BJ (cell line): ENCODE data around the gene ERBB4. TPM values are rescaled to one million over a fixed set of nuclear protein-coding genes. Genes with fewer than 3 reads are reported as not detected.

Experiments
- CTCF ChIA-PET: fragments of 350-600 bp; formaldehyde crosslinking; extraction: SDS; loops from one replicate; lab custom pipeline; 2021; ENCODE audit warnings: antibody characterized with exemption, inconsistent platforms; lab: Yijun Ruan, JAX
- POLR2A ChIA-PET: fragments of 300-600 bp; sonication (Branson Sonifier 250); formaldehyde crosslinking; extraction: SDS; loops from one replicate; lab custom pipeline; 2021; ENCODE audit warnings: antibody characterized with exemption; lab: Charles Lee
- DNase-seq: peaks from one replicate; pipeline ENCODE4 v3.0.0-alpha.2; 2011; ENCODE audit warnings: low read depth
- H3K27me3 ChIP-seq: 2 replicates; pipeline ENCODE4 v1.6.0; 2011; ENCODE audit warnings: low read length; ENCODE audit not compliant: control insufficient read depth, insufficient read depth
- H3K36me3 ChIP-seq: 2 replicates; pipeline ENCODE4 v1.5.1; 2011; ENCODE audit warnings: low read length; ENCODE audit not compliant: control insufficient read depth, insufficient read depth
- H3K4me3 ChIP-seq: 2 replicates; pipeline ENCODE4 v1.5.1; 2011; ENCODE audit warnings: low read depth, mild to moderate bottlenecking, control low read depth, low read length
- polyA plus RNA-seq: library from polyadenylated mRNA; depleted of rRNA; stranded (reverse); fragments of >200 nt; gene quantifications from 2 replicates; pipeline ENCODE4 v1.2.3, GENCODE V29; 2011
- TF ChIP-seq, protein P1 (sequence below): IDR thresholded peaks from 2 replicates; pipeline ENCODE4 v1.5.1; 2011; ENCODE audit warnings: low read depth, mild to moderate bottlenecking, control low read depth, inconsistent platforms, low read length, moderate library complexity; ENCODE audit not compliant: insufficient read depth

ERBB4 gene
- polyA plus RNA-seq, 1 experiment: not detected

DNA sequence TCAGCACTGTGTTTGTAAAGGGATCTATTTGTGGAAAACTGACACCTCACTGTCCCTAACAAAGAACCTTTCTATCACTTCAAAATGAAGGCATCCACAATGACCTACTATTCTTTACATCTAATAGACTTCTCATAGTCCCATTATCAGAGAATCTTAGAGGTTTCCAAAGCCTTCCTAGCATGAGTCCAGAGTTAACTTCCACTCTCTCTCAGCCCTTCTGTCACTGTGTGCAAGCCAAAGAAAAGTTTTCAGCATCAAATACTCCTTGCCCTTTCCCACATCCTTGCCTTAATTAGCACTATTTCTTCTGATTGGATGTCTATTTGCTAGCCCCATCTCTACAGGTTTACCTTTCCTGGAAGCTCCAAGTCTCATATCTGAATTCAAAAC is 178.5 kb downstream of the ERBB4 start:
- TF ChIP-seq, protein P1, sequence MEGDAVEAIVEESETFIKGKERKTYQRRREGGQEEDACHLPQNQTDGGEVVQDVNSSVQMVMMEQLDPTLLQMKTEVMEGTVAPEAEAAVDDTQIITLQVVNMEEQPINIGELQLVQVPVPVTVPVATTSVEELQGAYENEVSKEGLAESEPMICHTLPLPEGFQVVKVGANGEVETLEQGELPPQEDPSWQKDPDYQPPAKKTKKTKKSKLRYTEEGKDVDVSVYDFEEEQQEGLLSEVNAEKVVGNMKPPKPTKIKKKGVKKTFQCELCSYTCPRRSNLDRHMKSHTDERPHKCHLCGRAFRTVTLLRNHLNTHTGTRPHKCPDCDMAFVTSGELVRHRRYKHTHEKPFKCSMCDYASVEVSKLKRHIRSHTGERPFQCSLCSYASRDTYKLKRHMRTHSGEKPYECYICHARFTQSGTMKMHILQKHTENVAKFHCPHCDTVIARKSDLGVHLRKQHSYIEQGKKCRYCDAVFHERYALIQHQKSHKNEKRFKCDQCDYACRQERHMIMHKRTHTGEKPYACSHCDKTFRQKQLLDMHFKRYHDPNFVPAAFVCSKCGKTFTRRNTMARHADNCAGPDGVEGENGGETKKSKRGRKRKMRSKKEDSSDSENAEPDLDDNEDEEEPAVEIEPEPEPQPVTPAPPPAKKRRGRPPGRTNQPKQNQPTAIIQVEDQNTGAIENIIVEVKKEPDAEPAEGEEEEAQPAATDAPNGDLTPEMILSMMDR: no peak
- Histone ChIP-seq H3K4me3 (no peak overlapping the region), H3K27me3 (no peaks in the 10 kb centered on the region), H3K36me3 (no peaks in the 10 kb centered on the region)
- DNase-seq: no peak
- ChIA-PET CTCF (no interaction called here), POLR2A (no interaction called here)

DNA sequence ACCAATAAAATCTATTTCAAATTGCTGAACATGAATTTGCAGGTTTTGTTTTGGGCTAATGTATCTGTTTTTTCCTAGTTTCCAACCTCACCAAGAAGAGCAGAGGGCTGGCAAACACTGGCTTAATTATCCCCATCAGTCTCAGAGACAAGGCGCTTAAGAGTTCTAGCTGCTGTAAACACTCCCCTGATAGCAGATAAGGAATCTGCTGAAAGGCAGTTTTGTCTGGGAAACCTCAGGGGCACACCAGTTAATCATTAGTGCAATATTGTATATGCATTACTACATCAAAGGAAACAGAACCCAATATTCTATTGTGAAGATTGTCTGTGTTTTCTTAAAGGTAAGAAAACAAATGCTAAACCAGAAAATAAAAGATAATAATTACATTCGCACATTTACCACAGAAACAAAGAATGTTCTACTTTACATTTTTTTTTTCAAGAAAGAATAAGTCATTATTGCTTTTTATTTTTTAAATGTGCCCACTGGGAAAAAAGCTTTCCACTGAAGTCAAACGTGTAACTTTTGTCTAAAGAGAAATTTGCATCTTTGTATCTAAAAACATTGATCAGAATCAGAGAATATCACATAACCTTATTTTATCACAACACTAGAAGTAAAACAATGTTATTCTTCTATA is 179.1 kb downstream of the ERBB4 start:
- no peaks in the 10 kb centered on the region for H3K27me3 ChIP-seq
- no peak overlapping the region for H3K4me3 ChIP-seq
- no peak for DNase-seq
- TF ChIP-seq, protein P1: no peak
- POLR2A ChIA-PET: no interaction called here
- no peaks in the 10 kb centered on the region for H3K36me3 ChIP-seq
- CTCF ChIA-PET: no interaction called here

DNA sequence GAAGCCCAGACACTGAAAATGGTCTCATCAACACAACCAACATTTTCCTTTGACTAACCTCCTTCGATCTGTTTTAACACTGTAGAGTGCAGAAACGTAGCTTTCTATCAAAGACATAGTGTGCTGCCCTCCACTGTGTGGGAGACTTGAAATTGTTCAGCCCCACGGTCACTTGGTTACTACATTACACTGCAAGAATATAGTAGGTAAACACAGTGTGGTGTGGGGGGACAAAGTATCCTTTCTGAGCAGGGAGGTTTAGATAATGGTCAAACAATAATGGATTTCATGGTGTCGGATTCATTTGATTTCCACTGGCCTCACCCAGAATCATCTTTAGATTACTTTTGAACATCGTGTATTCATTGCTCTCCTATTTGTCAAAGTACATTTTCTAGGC is 181.0 kb downstream of the ERBB4 start:
- no peaks in the 10 kb centered on the region for H3K27me3 ChIP-seq
- ChIA-PET CTCF (no interaction called here), POLR2A (no interaction called here)
- TF ChIP-seq, protein P1: no peak
- no peaks in the 10 kb centered on the region for H3K36me3 ChIP-seq
- DNase-seq: no peak
- no peak overlapping the region for H3K4me3 ChIP-seq

DNA sequence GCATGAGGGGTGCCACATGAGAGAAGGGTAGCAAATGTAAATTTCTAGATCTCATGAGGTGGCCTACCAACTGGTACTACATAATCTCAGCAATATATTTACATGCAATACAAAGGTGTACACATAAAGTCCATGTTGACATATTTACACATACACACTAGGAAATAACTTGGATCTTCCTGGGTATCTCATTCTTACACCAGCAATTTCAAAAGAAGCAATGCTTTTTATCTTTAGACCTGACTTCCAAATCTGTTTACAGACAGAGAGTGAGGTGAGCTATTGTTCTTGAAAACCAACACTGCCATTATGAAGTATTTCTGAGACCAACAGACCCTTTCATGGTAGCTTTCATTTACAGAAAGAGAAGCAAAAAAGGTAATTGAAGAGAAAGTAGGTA is 184.2 kb downstream of the ERBB4 start:
- POLR2A ChIA-PET: no interaction called here
- DNase-seq: no peak
- TF ChIP-seq, protein P1: no peak
- CTCF ChIA-PET: no interaction called here
- Histone ChIP-seq H3K36me3 (no peaks in the 10 kb centered on the region), H3K4me3 (no peak overlapping the region), H3K27me3 (no peaks in the 10 kb centered on the region)

DNA sequence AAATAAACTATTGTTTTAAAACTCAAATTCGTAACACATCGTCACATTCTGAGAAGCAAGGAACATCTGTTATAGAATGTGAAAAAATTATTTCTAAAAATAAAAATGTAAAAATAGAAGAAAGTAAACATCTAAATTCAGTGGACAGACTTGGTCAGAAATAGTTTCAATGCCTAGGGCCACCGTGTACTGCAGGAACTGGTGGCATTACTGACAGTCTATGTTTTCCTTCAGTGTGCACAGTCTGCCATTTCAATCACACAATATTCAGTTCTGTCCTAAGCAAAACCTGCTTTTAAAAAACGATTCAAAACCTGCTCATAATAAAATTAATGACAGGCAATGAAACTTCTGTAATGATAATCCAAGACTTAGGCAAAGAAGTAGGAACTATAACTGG is 190.1 kb downstream of the ERBB4 start:
- TF ChIP-seq, protein P1: no peak
- ChIA-PET POLR2A (no interaction called here), CTCF (no interaction called here)
- H3K36me3 ChIP-seq: no peaks in the 10 kb centered on the region
- no peaks in the 10 kb centered on the region for H3K27me3 ChIP-seq
- H3K4me3 ChIP-seq: no peak overlapping the region
- DNase-seq: no peak
